ENCODE data around the gene HDAC1. TPM values are rescaled to one million over a fixed set of nuclear protein-coding genes. Genes with fewer than 3 reads are reported as not detected.

HDAC1 gene
- total and polyA plus RNA-seq, 11 donors: 20.0 to 46.6 (median 29.3) TPM

DNA sequence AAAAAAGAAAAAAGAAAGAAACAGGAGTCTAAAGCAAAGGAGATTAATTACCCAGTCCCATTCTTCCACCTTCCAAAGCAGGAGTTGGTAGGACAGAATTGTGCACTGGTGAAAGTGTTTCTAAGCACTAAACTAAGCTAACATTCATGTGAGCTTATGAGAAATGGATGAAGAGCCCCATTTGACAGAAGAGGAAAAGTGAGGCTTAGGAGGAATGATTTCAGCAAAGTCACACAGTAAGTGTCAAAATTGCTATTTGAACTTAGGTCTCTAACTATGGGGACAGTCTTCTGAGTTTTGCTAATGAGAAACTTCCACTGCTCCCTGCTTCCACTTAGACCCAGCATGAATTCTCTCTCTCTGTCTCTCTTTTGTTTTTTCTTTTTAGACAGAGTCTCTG lies 22.1 kb upstream of the HDAC1 start:
- Histone ChIP-seq H3K27ac (no peak overlapping the region), H3K27me3 (peaks cover 0 to 13% (median 7%) of the 10 kb centered on the region in 9 donors), H3K4me3 (no peak overlapping the region), H3K9me3 (no peaks in the 10 kb centered on the region), H3K4me1 (peaks cover 0 to 4% (median 0%) of the 10 kb centered on the region in 12 donors), H3K36me3 (no peaks in the 10 kb centered on the region)
- intact Hi-C loops (cut with DNase I): no loop called here
- DNase-seq: no peak
- no peak for TF ChIP-seq POLR2A (IDR thresholded peaks at IDR 0.05)
- TF ChIP-seq CTCF (IDR thresholded peaks at IDR 0.05): no peak
- ATAC-seq: no peak

- H3K4me3 ChIP-seq: no peak overlapping the region
- DNase-seq (no peak), ATAC-seq (no peak)
- H3K27ac ChIP-seq: no peak overlapping the region
- H3K9me3 ChIP-seq: no peaks in the 10 kb centered on the region
- TF ChIP-seq POLR2A (IDR thresholded peaks at IDR 0.05): no peak
- H3K27me3 ChIP-seq: peaks cover 5 to 39% (median 21%) of the 10 kb centered on the region in 9 donors
- H3K4me1 ChIP-seq: peaks cover 0 to 6% (median 0%) of the 10 kb centered on the region in 12 donors
- intact Hi-C loops (cut with DNase I): no loop called here
- 74 to 76% (median 75%) methylated on average over 7 of the region's 7 CpGs for WGBS, 4 donors
- H3K36me3 ChIP-seq: peaks cover 0 to 3% (median 0%) of the 10 kb centered on the region in 9 donors
Measured at GRCh38 chr1:32272557-32273390, 19.1 kb upstream of the HDAC1 start.

DNA sequence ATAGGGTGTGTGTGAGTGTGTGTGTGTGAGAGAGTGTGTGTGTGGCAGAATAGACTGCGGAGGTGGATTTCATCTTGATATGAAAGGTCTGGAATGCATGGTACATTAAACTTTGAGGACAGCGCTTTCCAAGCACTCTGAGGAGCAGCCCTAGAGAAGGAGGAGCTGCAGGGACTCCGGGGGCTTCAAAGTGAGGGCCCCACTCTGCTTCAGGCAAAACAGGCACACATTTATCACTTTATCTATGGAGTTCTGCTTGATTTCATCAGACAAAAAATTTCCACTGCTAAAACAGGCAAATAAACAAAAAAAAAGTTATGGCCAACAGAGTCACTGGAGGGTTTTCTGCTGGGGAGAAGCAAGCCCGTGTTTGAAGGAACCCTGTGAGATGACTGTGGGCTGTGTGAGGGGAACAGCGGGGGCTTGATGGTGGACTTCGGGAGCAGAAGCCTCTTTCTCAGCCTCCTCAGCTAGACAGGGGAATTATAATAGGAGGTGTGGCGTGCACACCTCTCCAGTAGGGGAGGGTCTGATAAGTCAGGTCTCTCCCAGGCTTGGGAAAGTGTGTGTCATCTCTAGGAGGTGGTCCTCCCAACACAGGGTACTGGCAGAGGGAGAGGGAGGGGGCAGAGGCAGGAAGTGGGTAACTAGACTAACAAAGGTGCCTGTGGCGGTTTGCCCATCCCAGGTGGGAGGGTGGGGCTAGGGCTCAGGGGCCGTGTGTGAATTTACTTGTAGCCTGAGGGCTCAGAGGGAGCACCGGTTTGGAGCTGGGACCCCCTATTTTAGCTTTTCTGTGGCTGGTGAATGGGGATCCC lies 18.3 kb upstream of the HDAC1 start:
- no peak for TF ChIP-seq CTCF (IDR thresholded peaks at IDR 0.05)
- no peak for TF ChIP-seq POLR2A (IDR thresholded peaks at IDR 0.05)
- H3K4me3 ChIP-seq: no peak overlapping the region
- H3K27ac ChIP-seq: no peak overlapping the region
- DNase-seq (no peak), ATAC-seq (no peak)
- WGBS, 4 donors: 43 to 54% (median 51%) methylated on average over 10 of the region's 10 CpGs
- intact Hi-C loops (cut with DNase I): no loop called here
- H3K9me3 ChIP-seq: no peaks in the 10 kb centered on the region
- H3K27me3 ChIP-seq: peaks cover 5 to 39% (median 21%) of the 10 kb centered on the region in 9 donors
- peaks cover 0 to 6% (median 0%) of the 10 kb centered on the region in 12 donors for H3K4me1 ChIP-seq
- H3K36me3 ChIP-seq: peaks cover 0 to 5% (median 0%) of the 10 kb centered on the region in 9 donors

GRCh38 chr1:32274646-32275340 lies 17.1 kb upstream of the HDAC1 start:
- no peak for DNase-seq
- Histone ChIP-seq H3K4me1 (peaks cover 0 to 6% (median 0%) of the 10 kb centered on the region in 12 donors), H3K36me3 (peaks cover 0 to 5% (median 0%) of the 10 kb centered on the region in 9 donors), H3K27me3 (peaks cover 5 to 39% (median 21%) of the 10 kb centered on the region in 9 donors), H3K4me3 (peak overlapping the region in 2 of 12 donors; percentile 10 to 21), H3K27ac (no peak overlapping the region), H3K9me3 (no peaks in the 10 kb centered on the region)
- ATAC-seq: peak in 1 of 4 donors; percentile 8
- TF ChIP-seq CTCF (IDR thresholded peaks at IDR 0.05) (no peak), POLR2A (IDR thresholded peaks at IDR 0.05) (no peak)
- intact Hi-C loops (cut with DNase I): no loop called here
- 64 to 79% (median 70%) methylated on average over 24 to 31 of the region's 31 CpGs for WGBS, 4 donors

All from heart left ventricle (tissue), 16 donors.